Measurements from ENCODE around the gene STOX1. TPM values are rescaled to one million over a fixed set of nuclear protein-coding genes. Genes with fewer than 3 reads are reported as not detected.
A peak's percentile ranks its signal among the peaks of the same experiment; 100 is the strongest.

The STOX1 gene
- total and polyA plus RNA-seq, 10 of the 15 experiments (the other 5 are each of a cell fraction or from before 2014, with no cell fraction given), result 0.18 to 1.2 (median 0.67) TPM; not detected in 1

DNA sequence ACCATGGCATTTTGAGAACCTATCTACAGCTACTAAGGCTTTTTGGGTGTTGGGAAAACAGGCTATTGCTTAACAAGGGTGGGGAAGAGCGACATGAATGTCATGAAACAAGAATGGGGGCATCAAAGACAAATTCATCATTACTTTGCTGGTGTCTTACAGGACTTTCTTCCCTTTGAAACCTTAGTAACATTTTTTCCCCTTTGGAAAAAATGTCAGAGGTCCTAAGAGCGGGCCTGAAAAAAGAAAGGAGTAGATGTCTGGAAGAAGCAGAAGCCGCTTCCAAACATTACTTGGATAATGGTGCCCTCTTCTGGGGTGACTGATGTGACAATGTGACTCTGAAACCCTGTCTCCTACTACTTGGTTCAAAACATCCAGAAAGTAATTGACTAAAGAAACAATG lies 70.0 kb downstream of the STOX1 start:
- in situ Hi-C loops (cut with MboI) (no loop called here), intact Hi-C loops (cut with micrococcal nuclease; ENCODE audit: unreplicated experiment) (loop anchor here (10.0 kb wide), 2 partner anchors 103 to 343 kb away; no protein-coding TSS in a partner anchor)
- RAD21 ChIA-PET (ENCODE audit: unreplicated experiment), result no interaction called here
- peaks cover 13% of the 10 kb centered on the region for H3K79me2 ChIP-seq (ENCODE audit: control insufficient read depth, insufficient read depth, low read length)
- 41% methylated on average over 3 of the region's 3 CpGs for WGBS (ENCODE audit: insufficient coverage, insufficient replicate concordance, low lambda C conversion rate, missing lambda C conversion rate)
- DNase-seq (ENCODE audit: low read depth, low spot score) (no peak), FAIRE-seq (no peak), ATAC-seq (no peak)
- H3K4me3 ChIP-seq, result no peak overlapping the region
- H3K27ac ChIP-seq (ENCODE audit: control insufficient read depth, insufficient read depth), result no peak overlapping the region
- H2AFZ ChIP-seq (ENCODE audit: control insufficient read depth, low read depth, low read length), result no peak overlapping the region
- no peaks in the 10 kb centered on the region; the same call in 1 of the 2 replicates for H3K4me1 ChIP-seq (ENCODE audit: control insufficient read depth, insufficient read depth, low read length)
- no peaks in the 10 kb centered on the region for H3K9me3 ChIP-seq (replicated peaks; ENCODE audit: control insufficient read depth, insufficient read depth, low read length)
- H3K27me3 ChIP-seq (replicated peaks in 1 of 2; ENCODE audit: control insufficient read depth in 2 of 2, insufficient read depth in 2 of 2, low read length in 1 of 2), result no peaks in the 10 kb centered on the region; a peak in 1 of 4 replicates
- H3K4me2 ChIP-seq (ENCODE audit: control insufficient read depth, insufficient read depth), result no peak overlapping the region
- TF ChIP-seq SMAD1 (IDR thresholded peaks at IDR 0.05; ENCODE audit: low read depth, partially characterized antibody), result no peak
- no peak for TF ChIP-seq HDAC6 (IDR thresholded peaks at IDR 0.05; ENCODE audit: unreplicated experiment)
- TF ChIP-seq NFYA (IDR thresholded peaks at IDR 0.05; ENCODE audit: borderline replicate concordance, low read depth, low read length), result no peak
- TF ChIP-seq, protein P1, sequence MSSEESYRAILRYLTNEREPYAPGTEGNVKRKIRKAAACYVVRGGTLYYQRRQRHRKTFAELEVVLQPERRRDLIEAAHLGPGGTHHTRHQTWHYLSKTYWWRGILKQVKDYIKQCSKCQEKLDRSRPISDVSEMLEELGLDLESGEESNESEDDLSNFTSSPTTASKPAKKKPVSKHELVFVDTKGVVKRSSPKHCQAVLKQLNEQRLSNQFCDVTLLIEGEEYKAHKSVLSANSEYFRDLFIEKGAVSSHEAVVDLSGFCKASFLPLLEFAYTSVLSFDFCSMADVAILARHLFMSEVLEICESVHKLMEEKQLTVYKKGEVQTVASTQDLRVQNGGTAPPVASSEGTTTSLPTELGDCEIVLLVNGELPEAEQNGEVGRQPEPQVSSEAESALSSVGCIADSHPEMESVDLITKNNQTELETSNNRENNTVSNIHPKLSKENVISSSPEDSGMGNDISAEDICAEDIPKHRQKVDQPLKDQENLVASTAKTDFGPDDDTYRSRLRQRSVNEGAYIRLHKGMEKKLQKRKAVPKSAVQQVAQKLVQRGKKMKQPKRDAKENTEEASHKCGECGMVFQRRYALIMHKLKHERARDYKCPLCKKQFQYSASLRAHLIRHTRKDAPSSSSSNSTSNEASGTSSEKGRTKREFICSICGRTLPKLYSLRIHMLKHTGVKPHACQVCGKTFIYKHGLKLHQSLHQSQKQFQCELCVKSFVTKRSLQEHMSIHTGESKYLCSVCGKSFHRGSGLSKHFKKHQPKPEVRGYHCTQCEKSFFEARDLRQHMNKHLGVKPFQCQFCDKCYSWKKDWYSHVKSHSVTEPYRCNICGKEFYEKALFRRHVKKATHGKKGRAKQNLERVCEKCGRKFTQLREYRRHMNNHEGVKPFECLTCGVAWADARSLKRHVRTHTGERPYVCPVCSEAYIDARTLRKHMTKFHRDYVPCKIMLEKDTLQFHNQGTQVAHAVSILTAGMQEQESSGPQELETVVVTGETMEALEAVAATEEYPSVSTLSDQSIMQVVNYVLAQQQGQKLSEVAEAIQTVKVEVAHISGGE (CRISPR knock-in tag; IDR thresholded peaks at IDR 0.05), result no peak
- no peak for TF ChIP-seq HCFC1 (IDR thresholded peaks at IDR 0.05; ENCODE audit: low read length)
- TF ChIP-seq, protein P2, sequence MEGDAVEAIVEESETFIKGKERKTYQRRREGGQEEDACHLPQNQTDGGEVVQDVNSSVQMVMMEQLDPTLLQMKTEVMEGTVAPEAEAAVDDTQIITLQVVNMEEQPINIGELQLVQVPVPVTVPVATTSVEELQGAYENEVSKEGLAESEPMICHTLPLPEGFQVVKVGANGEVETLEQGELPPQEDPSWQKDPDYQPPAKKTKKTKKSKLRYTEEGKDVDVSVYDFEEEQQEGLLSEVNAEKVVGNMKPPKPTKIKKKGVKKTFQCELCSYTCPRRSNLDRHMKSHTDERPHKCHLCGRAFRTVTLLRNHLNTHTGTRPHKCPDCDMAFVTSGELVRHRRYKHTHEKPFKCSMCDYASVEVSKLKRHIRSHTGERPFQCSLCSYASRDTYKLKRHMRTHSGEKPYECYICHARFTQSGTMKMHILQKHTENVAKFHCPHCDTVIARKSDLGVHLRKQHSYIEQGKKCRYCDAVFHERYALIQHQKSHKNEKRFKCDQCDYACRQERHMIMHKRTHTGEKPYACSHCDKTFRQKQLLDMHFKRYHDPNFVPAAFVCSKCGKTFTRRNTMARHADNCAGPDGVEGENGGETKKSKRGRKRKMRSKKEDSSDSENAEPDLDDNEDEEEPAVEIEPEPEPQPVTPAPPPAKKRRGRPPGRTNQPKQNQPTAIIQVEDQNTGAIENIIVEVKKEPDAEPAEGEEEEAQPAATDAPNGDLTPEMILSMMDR (IDR thresholded peaks at IDR 0.05 in 2 of 3, conservative IDR thresholded peaks at IDR 0.05 in 1 of 3; ENCODE audit: control insufficient read depth in 2 of 3, extremely low read depth in 1 of 3, insufficient read depth in 1 of 3, low read depth in 3 of 3, low read length in 3 of 3), result peak; percentile 18 to 51 (median 40); a peak in 4 of 6 replicates
- TF ChIP-seq RAD21 (IDR thresholded peaks at IDR 0.05; ENCODE audit: insufficient read depth, low read depth, low read length), result peak; percentile 76
- SMC1A ChIA-PET (ENCODE audit: uncharacterized antibody, unreplicated experiment), result no interaction called here
- BruUV-seq (replicated peaks), result no TSS peak
- H4K20me1 ChIP-seq (ENCODE audit: control insufficient read depth, insufficient read depth), result no peaks in the 10 kb centered on the region
- POLR2A ChIA-PET, result no interaction called here
- no peaks in the 10 kb centered on the region for H3K36me3 ChIP-seq (ENCODE audit: control insufficient read depth in 2 of 2, insufficient read depth in 2 of 2, low read length in 1 of 2)
- H3K9ac ChIP-seq (ENCODE audit: control insufficient read depth, insufficient read depth, low read length), result no peak overlapping the region
- CTCF ChIA-PET, result interaction anchor here (0.8 to 1.7 kb wide), 7 partner anchors 197 to 685 kb away, joined by 3 to 10 read pairs (median 4); partner anchors contain the start of gene RUFY2

All from GM12878 (cell line).